Mammary microvascular endothelial cell (primary cell): ENCODE measurements around the gene CRYBG1. TPM values are rescaled to one million over a fixed set of nuclear protein-coding genes. Genes with fewer than 3 reads are reported as not detected.

ENCODE experiments used
- total RNA-seq: library from RNA; depleted of rRNA; stranded (reverse); fragments of >200 nt; gene quantifications from 2 replicates; pipeline ENCODE4 v1.2.3, GENCODE V29; 2015

The CRYBG1 gene, protein sequence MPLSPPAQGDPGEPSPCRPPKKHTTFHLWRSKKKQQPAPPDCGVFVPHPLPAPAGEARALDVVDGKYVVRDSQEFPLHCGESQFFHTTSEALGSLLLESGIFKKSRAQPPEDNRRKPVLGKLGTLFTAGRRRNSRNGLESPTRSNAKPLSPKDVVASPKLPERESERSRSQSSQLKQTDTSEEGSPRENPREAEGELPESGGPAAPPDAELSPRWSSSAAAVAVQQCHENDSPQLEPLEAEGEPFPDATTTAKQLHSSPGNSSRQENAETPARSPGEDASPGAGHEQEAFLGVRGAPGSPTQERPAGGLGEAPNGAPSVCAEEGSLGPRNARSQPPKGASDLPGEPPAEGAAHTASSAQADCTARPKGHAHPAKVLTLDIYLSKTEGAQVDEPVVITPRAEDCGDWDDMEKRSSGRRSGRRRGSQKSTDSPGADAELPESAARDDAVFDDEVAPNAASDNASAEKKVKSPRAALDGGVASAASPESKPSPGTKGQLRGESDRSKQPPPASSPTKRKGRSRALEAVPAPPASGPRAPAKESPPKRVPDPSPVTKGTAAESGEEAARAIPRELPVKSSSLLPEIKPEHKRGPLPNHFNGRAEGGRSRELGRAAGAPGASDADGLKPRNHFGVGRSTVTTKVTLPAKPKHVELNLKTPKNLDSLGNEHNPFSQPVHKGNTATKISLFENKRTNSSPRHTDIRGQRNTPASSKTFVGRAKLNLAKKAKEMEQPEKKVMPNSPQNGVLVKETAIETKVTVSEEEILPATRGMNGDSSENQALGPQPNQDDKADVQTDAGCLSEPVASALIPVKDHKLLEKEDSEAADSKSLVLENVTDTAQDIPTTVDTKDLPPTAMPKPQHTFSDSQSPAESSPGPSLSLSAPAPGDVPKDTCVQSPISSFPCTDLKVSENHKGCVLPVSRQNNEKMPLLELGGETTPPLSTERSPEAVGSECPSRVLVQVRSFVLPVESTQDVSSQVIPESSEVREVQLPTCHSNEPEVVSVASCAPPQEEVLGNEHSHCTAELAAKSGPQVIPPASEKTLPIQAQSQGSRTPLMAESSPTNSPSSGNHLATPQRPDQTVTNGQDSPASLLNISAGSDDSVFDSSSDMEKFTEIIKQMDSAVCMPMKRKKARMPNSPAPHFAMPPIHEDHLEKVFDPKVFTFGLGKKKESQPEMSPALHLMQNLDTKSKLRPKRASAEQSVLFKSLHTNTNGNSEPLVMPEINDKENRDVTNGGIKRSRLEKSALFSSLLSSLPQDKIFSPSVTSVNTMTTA (N-terminal part only)
- 24.1 and 24.3 TPM in 2 replicates for total RNA-seq

GRCh38 chr6:106360410-106360988 lies at the start of gene CRYBG1:
TSS of gene CRYBG1 (plus strand) at chr6:106360717. CDS start at chr6:106360909, 192 bp downstream.

GRCh38 chr6:106325336-106326178 lies 35.0 kb upstream of the CRYBG1 start, which contains the start of gene ATG5:
TSS of gene ATG5 (minus strand) at chr6:106325760. CDS start at chr6:106316208, 9,552 bp downstream.

Other genes starting within 250 kb of the CRYBG1 start
- 28.7 and 35.2 TPM in 2 replicates for gene ATG5, start 35.0 kb upstream of the CRYBG1 start, total RNA-seq